ENCODE results near the gene AHRR. TPM values are rescaled to one million over a fixed set of nuclear protein-coding genes. Genes with fewer than 3 reads are reported as not detected.

The AHRR gene
- total RNA-seq, 1 donor from 2014 or later = 74.8 TPM

DNA sequence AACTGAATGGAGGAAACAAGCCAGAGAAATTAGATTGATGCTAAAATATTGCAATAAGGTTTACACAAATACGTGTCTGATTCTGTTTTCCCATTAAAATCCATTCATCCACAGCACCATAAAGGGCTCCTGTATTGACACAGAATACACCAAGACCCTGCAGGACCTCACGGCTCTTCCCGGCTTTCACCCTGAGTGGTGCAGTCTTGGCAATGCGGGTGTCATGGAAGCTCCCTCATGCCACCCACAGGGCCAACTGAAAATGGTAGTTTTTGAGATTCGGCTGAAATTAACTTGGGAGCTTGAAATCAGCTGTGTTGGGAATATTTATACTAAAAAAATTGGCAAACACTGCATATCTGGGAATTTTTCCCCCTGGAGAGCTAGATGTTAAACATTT, 104.2 kb downstream of the AHRR start:
- DNase-seq (ENCODE audit: low read depth) = no peak

GRCh38 chr5:426392-426976, 105.0 kb downstream of the AHRR start:
- DNase-seq (ENCODE audit: low read depth) = no peak

DNA sequence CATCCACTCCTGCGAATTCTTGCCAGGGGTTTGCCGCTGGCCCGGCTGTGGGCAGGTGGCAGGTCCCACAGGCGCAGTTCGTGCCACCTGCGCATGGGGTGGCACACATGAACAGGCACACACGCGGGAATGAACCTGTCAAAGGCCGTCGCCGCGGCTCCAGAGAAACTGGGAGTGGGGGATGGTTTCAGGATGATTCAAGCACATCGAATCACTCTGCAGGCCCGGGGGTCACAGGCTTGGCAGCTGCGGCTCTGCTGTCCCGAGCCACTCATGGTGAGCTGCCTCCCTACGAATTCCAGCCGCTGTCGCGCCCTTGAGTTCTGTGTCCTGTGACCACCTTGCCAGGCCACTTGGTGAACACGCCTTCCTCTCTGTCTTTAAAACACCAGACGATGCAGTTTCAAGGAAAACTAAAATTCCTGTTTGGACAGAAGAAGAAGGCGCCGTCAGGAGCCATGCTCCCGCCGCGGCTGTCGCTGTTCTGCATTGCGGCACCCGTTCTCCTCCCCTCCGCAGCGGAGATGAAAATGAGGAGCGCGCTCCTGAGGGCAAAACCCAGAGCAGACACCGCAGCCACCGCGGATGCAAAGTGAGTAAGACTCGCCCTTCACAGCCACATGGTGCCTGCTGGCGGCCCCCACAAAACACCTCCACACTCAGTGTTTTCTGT, 106.0 kb downstream of the AHRR start:
- DNase-seq (ENCODE audit: low read depth) = no peak

- DNase-seq (ENCODE audit: low read depth) = no peak
Observed at GRCh38 chr5:428219-428618, 106.7 kb downstream of the AHRR start.

GRCh38 chr5:428754-429452, 107.4 kb downstream of the AHRR start:
- DNase-seq (ENCODE audit: low read depth) = no peak

DNA sequence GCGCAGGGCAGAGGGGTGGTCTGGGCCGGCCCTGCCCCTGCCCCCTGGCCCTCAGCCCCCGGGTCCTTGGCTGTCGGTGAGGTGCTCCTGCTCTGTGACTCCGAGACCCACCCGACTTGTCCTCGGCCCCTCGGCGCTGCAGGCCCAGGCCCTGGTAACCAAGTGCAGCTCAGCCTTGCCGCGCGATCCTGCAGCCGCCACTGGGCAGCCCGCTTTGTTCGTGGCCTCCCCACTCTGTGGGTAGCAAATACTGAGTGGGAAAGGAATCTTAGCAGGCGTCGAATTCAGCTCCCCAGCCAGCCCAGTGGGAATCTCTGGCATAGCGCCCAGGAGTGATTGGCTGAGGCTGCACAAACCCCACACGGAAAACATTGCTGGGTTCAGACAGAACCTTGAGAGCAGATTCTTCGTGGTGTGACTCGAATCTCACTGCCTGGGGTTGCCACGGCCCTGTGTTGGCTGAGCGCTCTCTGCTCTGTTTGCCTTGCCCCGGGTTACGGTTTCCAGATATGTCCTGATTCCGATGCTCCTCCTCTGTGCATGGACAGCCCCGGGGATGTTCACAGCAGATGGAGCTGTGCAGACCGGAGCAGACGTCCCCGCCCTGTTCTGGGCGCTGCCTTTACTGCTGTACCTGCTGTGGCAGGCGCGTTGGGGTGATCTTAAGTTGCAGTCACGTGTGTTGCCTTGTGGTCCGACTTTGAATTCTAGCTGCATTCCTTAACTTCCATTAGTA, 108.1 kb downstream of the AHRR start:
- DNase-seq (ENCODE audit: low read depth) = peak; percentile 81

DNA sequence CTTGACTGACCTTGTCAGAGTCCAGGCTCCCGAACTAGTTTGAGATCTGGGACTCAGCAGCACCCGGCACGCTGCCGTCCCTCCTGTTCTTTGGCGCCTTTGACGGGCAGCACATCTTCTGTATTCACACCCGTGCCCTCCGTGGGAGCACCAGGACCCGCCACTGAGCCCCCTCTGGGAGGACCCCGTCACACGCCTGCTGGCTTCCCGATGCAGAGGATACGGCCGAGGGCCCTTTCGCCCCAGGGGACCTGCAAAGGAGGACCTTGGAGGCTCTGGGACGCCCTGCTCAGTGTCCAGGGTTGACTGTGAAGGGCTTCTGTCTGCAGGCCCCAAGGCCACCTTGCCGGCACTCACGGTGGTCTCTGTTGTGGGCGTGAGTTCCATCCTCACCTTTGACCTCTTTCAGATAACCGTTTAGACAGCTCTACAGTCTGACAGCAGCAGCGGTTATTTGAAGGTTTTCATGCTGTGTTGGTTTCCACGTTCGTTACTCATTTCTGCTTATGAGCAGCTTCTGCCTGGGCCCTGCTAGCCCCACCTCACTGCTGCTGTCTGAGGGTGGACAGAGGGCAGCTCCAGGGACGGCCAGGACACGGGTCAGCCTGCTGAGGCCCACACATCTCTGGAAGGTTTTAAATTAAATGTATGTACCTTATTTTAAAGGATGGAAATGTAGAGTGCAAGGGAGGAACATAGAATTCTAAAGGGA, 108.9 kb downstream of the AHRR start:
- DNase-seq (ENCODE audit: low read depth) = no peak

- peak; percentile 46 for DNase-seq (ENCODE audit: low read depth)
Observed at GRCh38 chr5:431001-431710, 109.6 kb downstream of the AHRR start.

DNA sequence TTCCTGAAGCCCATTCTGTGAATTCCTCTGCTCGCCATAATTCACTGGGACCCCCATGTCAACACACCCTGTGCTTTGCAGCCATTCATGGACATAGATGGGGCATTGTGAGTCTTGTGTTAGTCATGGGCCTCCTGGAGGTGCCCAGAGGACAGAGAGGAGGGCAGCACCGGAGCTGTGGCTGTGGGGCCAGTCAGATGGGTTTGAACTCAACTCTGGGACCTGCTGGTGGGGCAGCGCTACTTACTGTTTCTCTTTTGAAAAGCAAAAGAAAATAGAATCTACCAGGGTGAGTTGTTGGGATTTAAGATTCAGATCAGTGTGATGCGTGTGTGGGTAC, 110.2 kb downstream of the AHRR start:
- no peak for DNase-seq (ENCODE audit: low read depth)

GRCh38 chr5:432201-432927, 110.8 kb downstream of the AHRR start:
- DNase-seq (ENCODE audit: low read depth) = no peak

GRCh38 chr5:432928-433791, 111.6 kb downstream of the AHRR start:
- DNase-seq (ENCODE audit: low read depth) = peak; percentile 87

DNA sequence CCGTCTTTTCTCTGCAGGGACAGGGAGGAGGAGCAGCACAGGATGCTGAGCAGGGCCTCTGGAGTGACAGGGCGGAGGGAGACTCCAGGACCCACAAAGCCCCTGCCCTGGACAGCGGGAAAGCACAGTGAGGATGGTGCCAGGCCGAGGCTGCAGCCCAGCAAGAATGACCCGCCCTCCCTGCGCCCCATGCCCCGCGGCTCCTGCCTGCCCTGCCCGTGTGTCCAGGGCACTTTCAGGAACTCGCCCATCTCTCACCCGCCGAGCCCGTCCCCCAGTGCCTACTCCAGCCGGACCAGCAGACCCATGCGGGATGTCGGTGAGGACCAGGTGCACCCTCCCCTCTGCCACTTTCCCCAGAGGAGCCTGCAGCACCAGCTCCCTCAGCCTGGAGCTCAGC, 112.3 kb downstream of the AHRR start:
- DNase-seq (ENCODE audit: low read depth) = no peak

DNA sequence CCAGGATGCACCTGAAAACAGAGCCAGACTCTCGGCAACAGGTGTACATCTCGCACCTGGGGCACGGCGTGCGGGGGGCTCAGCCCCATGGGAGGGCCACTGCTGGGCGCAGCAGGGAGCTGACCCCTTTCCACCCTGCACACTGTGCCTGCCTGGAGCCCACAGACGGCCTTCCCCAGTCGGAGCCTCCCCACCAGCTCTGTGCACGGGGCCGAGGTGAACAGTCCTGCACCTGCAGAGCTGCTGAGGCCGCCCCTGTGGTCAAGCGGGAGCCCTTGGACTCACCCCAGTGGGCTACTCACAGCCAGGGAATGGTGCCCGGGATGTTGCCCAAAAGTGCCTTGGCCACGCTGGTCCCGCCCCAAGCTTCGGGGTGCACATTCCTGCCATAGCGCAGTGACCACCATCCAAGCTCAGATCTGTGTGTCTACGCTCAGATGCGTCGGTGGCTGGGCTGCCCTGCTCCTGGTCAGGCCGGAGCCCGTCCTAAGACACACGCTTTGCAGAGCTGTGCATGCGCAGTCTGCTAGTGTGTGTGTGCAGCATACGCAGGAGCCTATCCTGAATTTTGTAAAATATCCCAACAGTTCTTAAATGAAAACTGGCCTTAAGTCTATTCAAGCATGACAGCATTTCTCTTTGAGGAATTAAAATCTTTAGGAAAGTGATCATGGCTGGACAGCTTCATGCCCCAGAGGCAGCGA, 113.1 kb downstream of the AHRR start:
- peak; percentile 52 for DNase-seq (ENCODE audit: low read depth)

GRCh38 chr5:435156-435790, 113.8 kb downstream of the AHRR start:
- DNase-seq (ENCODE audit: low read depth) = no peak

DNA sequence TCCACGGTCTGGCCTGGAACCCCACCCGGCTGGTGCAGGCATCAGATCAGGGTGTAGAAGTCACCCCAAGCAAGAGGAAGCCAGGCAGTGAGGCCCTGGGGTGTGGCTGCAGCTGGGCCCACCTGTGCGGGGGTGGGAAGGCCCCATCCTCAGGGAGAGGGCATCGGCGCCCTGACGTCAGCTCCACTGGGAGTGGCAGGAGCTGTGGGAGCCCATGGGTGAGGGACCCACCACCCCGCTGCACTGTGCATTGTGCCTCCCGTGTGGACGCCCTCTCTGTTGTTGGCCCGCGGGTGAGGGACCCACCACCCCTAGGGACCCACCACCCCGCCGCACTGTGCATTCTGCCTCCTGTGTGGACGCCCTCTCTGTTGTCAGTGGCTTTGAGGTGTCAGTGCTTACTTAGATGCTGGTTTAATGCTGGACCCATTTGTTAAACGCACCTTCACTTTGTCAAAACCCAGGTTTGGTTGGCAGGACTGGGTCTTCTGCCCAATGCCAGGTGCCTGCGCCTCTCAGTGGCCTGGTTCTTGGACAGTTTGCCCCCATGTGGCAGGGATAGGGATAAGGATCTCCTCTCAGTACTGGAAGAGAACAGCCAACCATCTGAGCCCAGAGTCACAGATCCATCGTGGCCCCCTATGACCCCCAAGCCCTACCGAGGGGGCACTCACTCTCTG, 114.6 kb downstream of the AHRR start:
- DNase-seq (ENCODE audit: low read depth) = peak; percentile 59

GRCh38 chr5:436641-436975, 115.1 kb downstream of the AHRR start:
- no peak for DNase-seq (ENCODE audit: low read depth)

GRCh38 chr5:437281-437771, 115.8 kb downstream of the AHRR start:
- DNase-seq (ENCODE audit: low read depth) = peak; percentile 74

Measured in myocyte (in vitro differentiated cells).